Dendritic cell treated with granulocyte-macrophage colony-stimulating factor and Interleukin-4, amounts not matched to agents 40 ng/mL and 50 ng/mL, for 4 days (primary cell): ENCODE results near the gene SERPINA12.

ENCODE experiments used
- H3K27ac Mint-ChIP-seq: one replicate; pipeline ENCODE4 v1.8.0; 2022; ENCODE audit warnings: mild to moderate bottlenecking, mixed read lengths
- H3K27me3 Mint-ChIP-seq: one replicate; pipeline ENCODE4 v1.8.0; 2022; ENCODE audit warnings: mild to moderate bottlenecking, mixed read lengths
- H3K36me3 Mint-ChIP-seq: one replicate; pipeline ENCODE4 v1.8.0; 2022; ENCODE audit warnings: low read depth, mixed read lengths
- H3K4me1 Mint-ChIP-seq: one replicate; pipeline ENCODE4 v1.8.0; 2022; ENCODE audit warnings: low read depth, mixed read lengths
- H3K4me3 Mint-ChIP-seq: one replicate; pipeline ENCODE4 v1.8.0; 2022; ENCODE audit warnings: mild to moderate bottlenecking, moderate library complexity, mixed read lengths
- H3K9me3 Mint-ChIP-seq: one replicate; pipeline ENCODE4 v1.8.0; 2022; ENCODE audit warnings: mixed read lengths
- intact Hi-C: fragments of 100-400 bp; cut with micrococcal nuclease; formaldehyde crosslinking; loops from one replicate; pipeline ENCODE4 v1.15.0; 2022

SERPINA12 gene

DNA sequence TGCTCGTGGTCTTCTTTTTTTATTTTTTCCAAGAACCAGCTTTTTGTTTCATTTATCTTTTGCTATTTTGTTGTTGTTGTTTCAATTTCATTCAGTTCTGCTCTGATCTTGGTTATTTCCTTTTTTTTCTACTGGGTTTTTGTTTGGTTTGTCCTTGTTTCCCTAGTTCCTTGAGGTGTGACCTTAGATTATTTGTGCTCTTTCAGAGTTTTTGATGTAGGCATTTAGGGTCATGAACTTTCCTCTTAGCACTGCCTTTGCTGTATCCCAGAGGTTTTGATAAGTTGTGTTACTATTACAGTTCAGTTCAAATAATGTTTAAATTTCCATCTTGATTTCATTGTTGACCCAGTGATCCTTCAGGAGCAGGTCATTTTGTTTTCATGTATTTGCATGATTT, 53.3 kb downstream of the SERPINA12 start:
- H3K9me3 Mint-ChIP-seq = no peaks in the 10 kb centered on the region
- H3K27me3 Mint-ChIP-seq = peaks cover 20% of the 10 kb centered on the region
- intact Hi-C loops = no loop called here
- H3K4me3 Mint-ChIP-seq = no peak overlapping the region
- H3K4me1 Mint-ChIP-seq = no peaks in the 10 kb centered on the region
- no peak overlapping the region for H3K27ac Mint-ChIP-seq
- H3K36me3 Mint-ChIP-seq = no peaks in the 10 kb centered on the region

DNA sequence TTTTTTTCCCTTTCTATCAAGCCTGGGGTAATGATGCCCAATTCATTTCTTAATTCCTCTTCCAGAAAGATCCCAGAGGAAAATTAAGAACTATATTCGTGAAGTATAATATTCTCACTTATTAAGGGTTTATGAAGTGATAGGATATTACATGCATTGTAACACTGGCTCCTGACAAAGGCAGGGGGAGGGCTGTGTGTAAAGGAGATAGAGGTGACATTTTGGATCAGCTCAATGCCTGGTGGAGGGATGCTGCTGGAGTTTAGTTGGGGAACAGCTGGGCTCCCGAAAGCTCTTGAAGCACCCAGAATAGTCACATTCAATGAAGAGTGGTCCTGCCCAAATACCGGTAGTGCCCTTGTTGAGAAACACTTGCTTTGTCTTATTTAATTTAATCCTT, 57.4 kb downstream of the SERPINA12 start:
- Mint-ChIP-seq H3K36me3 (no peaks in the 10 kb centered on the region), H3K4me1 (no peaks in the 10 kb centered on the region), H3K4me3 (no peak overlapping the region), H3K27ac (no peak overlapping the region), H3K9me3 (no peaks in the 10 kb centered on the region), H3K27me3 (peaks cover 37% of the 10 kb centered on the region)
- intact Hi-C loops = no loop called here

DNA sequence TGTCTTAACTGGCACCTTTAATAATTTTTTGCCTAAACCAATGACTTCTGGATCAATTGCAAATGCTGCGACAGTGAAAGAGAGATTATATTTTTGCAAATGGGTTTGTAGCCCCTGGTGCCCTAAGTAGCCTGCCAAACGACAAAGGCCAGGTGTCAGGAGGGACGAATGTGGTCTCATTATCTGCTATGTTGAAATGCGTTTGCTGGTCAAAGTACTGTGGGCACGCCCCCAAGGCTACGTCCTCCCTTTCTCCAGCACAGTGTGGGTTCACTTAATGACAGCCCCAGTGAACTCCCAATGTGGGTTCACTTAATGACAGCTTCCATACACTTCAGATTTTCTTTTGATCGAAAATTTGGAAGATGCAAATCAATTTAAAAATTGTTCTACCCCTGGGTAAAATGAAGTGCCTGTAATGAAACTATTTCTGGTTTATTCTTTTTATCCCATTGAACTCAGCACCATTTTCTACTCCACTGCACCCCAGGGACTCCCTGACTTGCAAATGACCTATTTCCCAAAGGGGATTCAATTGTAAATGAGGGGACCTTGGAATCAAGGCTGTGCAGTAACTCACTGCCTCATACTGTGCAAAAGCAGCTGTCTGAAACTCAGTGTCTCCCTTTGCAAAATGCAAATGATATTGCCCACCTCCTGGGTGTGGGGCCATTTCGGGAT, 58.0 kb downstream of the SERPINA12 start:
- Mint-ChIP-seq H3K27ac (no peak overlapping the region), H3K36me3 (no peaks in the 10 kb centered on the region), H3K9me3 (no peaks in the 10 kb centered on the region), H3K4me3 (no peak overlapping the region), H3K4me1 (no peaks in the 10 kb centered on the region), H3K27me3 (peaks cover 37% of the 10 kb centered on the region)
- intact Hi-C loops = no loop called here

DNA sequence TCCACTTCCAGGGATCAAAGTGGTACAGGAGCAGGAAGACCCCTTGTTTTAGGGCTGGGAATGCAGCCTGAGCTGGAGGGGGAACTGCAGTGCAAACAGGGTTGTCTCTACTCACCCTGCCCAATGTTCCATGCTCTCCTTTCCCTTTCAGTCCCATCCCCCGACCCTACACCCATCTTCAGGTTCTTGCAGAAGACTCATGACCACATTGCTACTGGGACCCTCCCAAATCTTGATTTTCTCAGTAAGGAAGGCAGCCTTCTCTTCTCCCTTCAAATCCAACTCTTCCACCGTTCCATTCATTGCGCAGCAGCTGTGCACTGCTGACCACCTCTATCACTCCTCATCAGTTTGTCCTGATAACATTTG, 58.6 kb downstream of the SERPINA12 start:
- no peaks in the 10 kb centered on the region for H3K9me3 Mint-ChIP-seq
- H3K36me3 Mint-ChIP-seq = no peaks in the 10 kb centered on the region
- no peak overlapping the region for H3K27ac Mint-ChIP-seq
- H3K27me3 Mint-ChIP-seq = peaks cover 33% of the 10 kb centered on the region
- intact Hi-C loops = no loop called here
- H3K4me1 Mint-ChIP-seq = no peaks in the 10 kb centered on the region
- no peak overlapping the region for H3K4me3 Mint-ChIP-seq

DNA sequence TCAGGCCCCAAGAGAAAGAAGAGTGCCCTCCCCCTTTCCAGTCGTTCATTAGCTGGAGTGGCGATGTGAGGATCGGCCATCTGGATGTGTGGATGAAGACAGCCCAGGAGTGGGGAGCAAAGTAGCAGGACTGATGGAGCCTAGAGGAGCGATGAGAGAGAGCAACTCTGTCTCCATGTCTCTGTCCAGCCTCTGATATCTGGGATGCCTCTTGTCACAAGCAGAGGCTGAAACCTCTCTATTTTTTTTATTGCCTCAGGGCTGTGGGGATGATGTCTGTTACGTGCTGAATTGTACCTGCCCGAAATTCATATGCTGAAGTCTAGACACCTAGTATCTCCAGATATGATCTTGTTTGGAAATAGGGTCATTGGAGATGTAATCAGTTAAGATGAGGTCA, 59.3 kb downstream of the SERPINA12 start:
- intact Hi-C loops = no loop called here
- Mint-ChIP-seq H3K27me3 (peaks cover 32% of the 10 kb centered on the region), H3K4me1 (no peaks in the 10 kb centered on the region), H3K4me3 (no peak overlapping the region), H3K9me3 (no peaks in the 10 kb centered on the region), H3K36me3 (no peaks in the 10 kb centered on the region), H3K27ac (no peak overlapping the region)

DNA sequence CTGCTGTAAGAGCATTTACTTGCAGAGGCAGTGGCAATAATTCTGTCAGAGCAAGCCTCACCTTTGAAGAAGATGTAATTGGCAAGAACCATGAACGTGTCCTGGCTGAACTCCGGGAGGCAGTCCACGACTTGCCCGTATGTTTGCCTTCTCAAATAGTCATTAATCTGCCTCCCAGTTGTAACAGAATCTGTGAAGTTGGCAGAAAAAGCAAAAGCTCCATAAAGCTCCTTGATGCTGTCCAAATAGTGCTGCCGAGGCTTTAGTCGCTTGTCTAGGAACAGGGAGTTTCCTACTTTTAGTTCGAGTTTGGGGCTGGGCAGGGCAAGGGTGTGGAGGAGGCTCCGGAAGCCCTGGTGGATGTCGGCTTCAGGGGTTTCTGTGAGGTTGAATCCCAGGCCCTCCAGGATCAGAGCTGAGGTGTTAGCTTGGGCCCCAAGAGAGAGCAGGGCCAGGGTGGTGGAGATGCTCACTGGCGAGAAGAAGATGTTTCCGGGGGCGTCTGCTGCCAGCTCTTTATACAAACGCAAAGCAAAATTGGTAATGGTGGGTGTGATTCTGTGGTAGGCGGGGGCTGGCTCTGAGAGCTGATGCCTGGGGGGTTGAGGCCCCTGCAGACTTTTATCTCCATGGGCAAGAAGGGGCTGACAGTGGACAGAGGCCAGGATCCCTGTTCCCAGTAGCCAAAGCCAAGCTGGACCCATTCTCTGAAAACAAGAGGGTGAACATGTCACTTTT, 61.0 kb downstream of the SERPINA12 start:
- no peaks in the 10 kb centered on the region for H3K4me1 Mint-ChIP-seq
- intact Hi-C loops = no loop called here
- no peak overlapping the region for H3K4me3 Mint-ChIP-seq
- no peaks in the 10 kb centered on the region for H3K36me3 Mint-ChIP-seq
- H3K27me3 Mint-ChIP-seq = peaks cover 31% of the 10 kb centered on the region
- no peak overlapping the region for H3K27ac Mint-ChIP-seq
- no peaks in the 10 kb centered on the region for H3K9me3 Mint-ChIP-seq

DNA sequence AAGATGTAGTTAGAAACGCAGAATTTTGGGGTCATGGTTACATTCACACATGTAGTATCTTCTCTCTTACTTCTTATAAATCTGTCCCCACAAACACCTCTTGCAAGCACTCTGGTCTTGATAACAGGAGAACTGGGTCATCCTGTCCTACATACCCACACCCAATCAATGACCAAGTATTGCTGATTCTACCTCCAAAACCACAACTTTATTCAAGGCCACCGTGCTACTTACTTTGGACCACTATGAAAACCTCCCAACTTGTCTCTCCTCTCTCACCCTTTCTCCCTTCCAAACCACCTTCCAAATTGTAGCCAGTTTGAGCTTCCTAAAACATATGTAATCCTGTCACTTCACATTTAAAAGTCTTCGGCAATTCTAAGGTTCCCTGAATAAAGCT, 62.1 kb downstream of the SERPINA12 start:
- intact Hi-C loops = no loop called here
- H3K4me1 Mint-ChIP-seq = no peaks in the 10 kb centered on the region
- H3K27me3 Mint-ChIP-seq = peaks cover 24% of the 10 kb centered on the region
- no peaks in the 10 kb centered on the region for H3K9me3 Mint-ChIP-seq
- H3K27ac Mint-ChIP-seq = no peak overlapping the region
- H3K4me3 Mint-ChIP-seq = no peak overlapping the region
- no peaks in the 10 kb centered on the region for H3K36me3 Mint-ChIP-seq

DNA sequence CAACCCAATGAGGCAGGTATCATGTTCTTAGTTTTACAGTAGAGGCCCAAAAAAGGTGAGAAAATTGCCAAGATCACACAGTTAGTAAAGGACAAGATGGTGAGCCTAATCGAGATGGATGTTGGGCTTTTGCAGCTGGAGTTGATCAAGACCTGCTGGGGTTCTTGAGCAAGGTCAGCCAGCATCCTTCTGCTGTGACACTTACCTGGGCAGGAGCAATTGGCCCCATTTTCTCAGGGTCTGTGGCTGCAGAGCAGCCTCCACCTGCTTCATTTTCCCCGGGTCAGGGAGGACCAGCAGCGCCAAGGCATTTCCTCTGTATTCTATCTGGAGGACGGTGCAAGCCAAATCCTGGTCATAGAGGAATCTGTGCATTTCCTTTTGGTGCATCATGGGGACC, 63.1 kb downstream of the SERPINA12 start:
- H3K27ac Mint-ChIP-seq = no peak overlapping the region
- intact Hi-C loops = no loop called here
- no peaks in the 10 kb centered on the region for H3K36me3 Mint-ChIP-seq
- no peaks in the 10 kb centered on the region for H3K4me1 Mint-ChIP-seq
- H3K4me3 Mint-ChIP-seq = no peak overlapping the region
- no peaks in the 10 kb centered on the region for H3K9me3 Mint-ChIP-seq
- H3K27me3 Mint-ChIP-seq = peaks cover 20% of the 10 kb centered on the region

DNA sequence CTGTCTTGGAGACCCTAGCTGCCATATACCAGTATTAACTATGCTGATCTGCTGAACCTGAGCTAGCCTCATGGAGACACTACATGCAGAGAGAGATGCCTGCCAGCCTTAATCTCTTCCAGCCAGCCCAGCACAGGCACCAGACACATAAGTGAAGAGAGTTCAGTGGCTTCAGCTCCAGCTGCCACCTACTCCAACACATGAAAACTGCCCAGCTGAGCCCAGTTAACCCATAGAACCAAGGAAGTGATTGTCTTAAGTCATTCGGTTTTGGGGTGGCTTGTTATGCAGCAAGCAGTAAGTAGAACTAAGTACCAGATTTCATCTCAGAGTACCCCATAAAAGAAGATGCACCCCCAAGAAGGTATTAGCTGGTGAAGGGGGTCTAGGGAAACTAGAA, 64.3 kb downstream of the SERPINA12 start:
- Mint-ChIP-seq H3K9me3 (no peaks in the 10 kb centered on the region), H3K4me1 (no peaks in the 10 kb centered on the region), H3K27me3 (peaks cover 15% of the 10 kb centered on the region), H3K4me3 (no peak overlapping the region), H3K27ac (no peak overlapping the region), H3K36me3 (no peaks in the 10 kb centered on the region)
- intact Hi-C loops = no loop called here

DNA sequence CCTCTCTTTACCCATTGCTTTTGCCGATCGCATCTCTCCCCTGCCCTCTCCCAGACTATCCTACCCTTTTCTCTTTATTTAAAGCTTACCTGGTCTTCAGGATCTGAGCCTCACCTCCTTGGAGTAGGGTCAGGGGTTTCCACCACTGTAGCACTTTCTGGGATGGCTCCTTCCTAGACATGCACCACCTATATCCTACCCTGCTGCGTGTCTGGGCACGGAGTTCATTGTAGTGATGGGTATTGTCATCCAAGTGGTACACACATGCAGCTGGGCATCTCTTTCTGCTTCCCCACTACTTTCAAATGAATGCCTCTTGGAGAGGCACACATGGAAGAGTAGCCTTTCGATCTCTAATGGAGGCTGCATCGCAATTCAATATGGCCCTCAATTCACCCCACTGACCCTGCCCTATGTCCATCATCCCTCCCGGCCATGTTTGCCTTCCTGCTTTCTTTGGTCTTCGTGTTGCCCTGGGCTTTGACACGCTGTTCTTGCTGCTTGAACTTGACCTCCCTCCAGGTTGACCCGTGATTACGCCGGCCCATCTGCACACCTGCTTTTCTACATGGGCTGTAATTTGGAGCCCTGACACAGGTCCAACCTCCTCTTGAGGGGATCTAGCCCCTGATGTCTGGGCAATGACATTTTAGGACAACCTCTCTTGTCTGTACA, 67.6 kb downstream of the SERPINA12 start:
- Mint-ChIP-seq H3K27me3 (peaks cover 14% of the 10 kb centered on the region), H3K4me1 (no peaks in the 10 kb centered on the region), H3K36me3 (no peaks in the 10 kb centered on the region), H3K27ac (no peak overlapping the region), H3K9me3 (no peaks in the 10 kb centered on the region), H3K4me3 (no peak overlapping the region)
- intact Hi-C loops = no loop called here

DNA sequence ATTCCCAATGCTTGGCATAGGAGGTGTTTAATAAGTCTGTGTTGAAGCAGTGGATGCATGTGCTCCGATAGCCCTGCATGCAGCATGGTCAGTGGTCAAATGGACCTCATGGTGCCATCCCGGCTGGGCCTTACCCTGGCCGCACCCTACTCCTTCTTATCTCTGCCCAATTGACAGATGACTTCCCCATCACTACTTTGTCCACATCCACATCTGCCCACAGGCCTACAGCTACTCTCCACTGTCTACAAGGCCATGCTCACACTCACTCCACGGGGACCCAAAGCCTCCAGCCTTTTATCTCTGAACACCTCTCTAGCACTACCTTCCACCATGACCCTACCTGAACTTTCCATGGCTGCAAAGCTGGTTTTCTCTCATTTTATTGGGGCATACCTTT, 68.1 kb downstream of the SERPINA12 start:
- no peaks in the 10 kb centered on the region for H3K36me3 Mint-ChIP-seq
- H3K4me1 Mint-ChIP-seq = no peaks in the 10 kb centered on the region

DNA sequence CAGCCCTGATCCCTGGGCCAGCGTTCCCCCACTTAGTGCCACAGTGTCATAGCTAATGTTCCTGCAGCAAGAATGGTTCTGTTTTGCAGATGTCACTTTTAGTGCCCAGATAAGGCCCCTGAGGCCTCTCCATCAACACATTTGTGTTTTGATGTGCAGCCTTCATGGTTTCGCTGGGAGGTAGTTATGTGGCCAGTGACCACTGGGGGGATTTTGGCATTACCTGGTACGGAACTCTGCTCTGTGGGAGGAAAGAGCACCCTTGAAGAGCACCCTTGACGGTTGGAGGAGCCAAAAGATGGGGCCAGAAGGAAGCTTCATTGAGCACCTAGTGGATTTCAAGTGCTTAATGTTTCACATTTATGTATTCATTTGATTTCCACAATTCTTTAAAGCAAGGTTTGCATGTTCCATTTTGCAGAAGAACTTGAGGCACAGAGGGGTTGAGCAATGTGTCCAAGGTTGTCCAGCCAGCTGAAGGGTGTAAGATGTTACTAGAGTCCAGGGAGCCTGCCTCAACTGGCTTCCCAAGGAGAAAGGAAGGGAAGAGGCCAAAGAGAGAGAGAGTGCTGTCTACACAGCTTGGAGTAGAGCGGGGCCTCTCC, 69.7 kb downstream of the SERPINA12 start:
- intact Hi-C loops = no loop called here
- H3K9me3 Mint-ChIP-seq = no peaks in the 10 kb centered on the region

More for the DNA sequence above, 68.1 kb downstream of the SERPINA12 start:
- no peaks in the 10 kb centered on the region for H3K9me3 Mint-ChIP-seq
- no peak overlapping the region for H3K27ac Mint-ChIP-seq
- no peak overlapping the region for H3K4me3 Mint-ChIP-seq
- peaks cover 16% of the 10 kb centered on the region for H3K27me3 Mint-ChIP-seq
- intact Hi-C loops = no loop called here

More for the DNA sequence above, 69.7 kb downstream of the SERPINA12 start:
- Mint-ChIP-seq H3K27ac (no peak overlapping the region), H3K27me3 (peaks cover 23% of the 10 kb centered on the region), H3K4me1 (no peaks in the 10 kb centered on the region), H3K4me3 (no peak overlapping the region), H3K36me3 (no peaks in the 10 kb centered on the region)
